ENCODE results near the gene GDI1.

DNA sequence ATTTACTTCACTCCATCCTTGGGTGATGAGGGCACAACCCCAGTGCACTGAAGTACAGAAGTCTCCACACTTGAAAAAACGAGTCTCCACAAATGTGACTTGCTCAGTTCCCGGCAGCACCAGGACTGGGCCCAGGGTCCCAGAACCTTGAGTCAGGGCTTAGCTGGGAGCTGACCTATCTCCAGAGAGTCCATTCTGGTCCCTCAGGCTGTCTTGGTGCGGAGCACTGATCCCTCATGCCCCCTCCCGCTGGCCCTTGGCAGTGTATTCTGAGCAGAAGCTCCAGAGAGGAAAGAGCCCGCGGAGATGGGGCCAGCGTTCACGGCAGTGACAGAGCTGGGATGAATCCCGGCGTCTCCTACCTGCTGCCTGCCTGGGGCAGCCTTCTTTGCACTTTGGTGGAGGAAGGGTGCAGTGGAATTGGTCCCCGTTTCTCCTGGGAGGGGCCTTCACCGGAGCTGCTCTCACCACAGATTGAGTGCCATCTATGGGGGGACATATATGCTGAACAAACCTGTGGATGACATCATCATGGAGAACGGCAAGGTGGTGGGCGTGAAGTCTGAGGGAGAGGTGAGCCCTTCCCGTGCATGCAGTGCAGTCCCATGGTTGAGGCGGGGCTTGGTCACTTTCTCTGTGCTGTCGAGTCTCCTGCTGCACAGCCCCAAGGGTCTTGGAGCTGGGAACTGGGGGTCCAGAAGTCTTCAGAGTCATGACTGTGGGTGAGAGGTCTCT is 3.8 kb downstream of the GDI1 start:
- no peak for TF ChIP-seq POLR2AphosphoS5 (IDR thresholded peaks at IDR 0.05; ENCODE audit: borderline replicate concordance, low read depth, low read length)
- TF ChIP-seq EZH2 (IDR thresholded peaks at IDR 0.05), result no peak

All from SK-N-MC (cell line).